Glomerular endothelial cell (primary cell): ENCODE results near the gene ZBTB17. TPM values are rescaled to one million over a fixed set of nuclear protein-coding genes. Genes with fewer than 3 reads are reported as not detected.
"Not testable (repeated sequence)": the region's sequence is repeated elsewhere in the genome, so short reads cannot be mapped to it uniquely, and the experiment has no call there.

ENCODE experiments used
- DNase-seq: peaks from one replicate; pipeline ENCODE4 v3.0.0-alpha.2; 2011; ENCODE audit warnings: low read depth, low spot score; ENCODE audit errors: extremely low read depth
- total RNA-seq: library from RNA; depleted of rRNA; stranded (reverse); fragments of >200 nt; gene quantifications from 2 replicates; pipeline ENCODE4 v1.2.3, GENCODE V29; 2015

ZBTB17 gene
- total RNA-seq, 1 donor from 2014 or later = 35.6 TPM

GRCh38 chr1:15991427-15992186, 15.7 kb upstream of the ZBTB17 start:
- DNase-seq = no peak

GRCh38 chr1:15989776-15990175, 13.9 kb upstream of the ZBTB17 start:
- no peak for DNase-seq

GRCh38 chr1:15988856-15989736, 13.2 kb upstream of the ZBTB17 start:
- DNase-seq = no peak

GRCh38 chr1:15985611-15986297, 9.9 kb upstream of the ZBTB17 start:
- no peak for DNase-seq

GRCh38 chr1:15983275-15983674, 7.4 kb upstream of the ZBTB17 start:
- DNase-seq = no peak

GRCh38 chr1:15981679-15982078, 5.8 kb upstream of the ZBTB17 start:
- no peak for DNase-seq

GRCh38 chr1:15977947-15978346, 2.0 kb upstream of the ZBTB17 start:
- DNase-seq = not testable (repeated sequence)

- DNase-seq = no peak
Observed at GRCh38 chr1:15975358-15975804, 520 bp downstream of the ZBTB17 start.

- no peak for DNase-seq
Observed at GRCh38 chr1:15974855-15975254, 1.0 kb downstream of the ZBTB17 start.

- no peak for DNase-seq
Observed at GRCh38 chr1:15973772-15974171, 2.1 kb downstream of the ZBTB17 start.

- no peak for DNase-seq
Observed at GRCh38 chr1:15972409-15972808, 3.5 kb downstream of the ZBTB17 start.

- DNase-seq = no peak
Observed at GRCh38 chr1:15970911-15971310, 5.0 kb downstream of the ZBTB17 start.

GRCh38 chr1:15969321-15969880, 6.5 kb downstream of the ZBTB17 start:
- no peak for DNase-seq

GRCh38 chr1:15968172-15968571, 7.7 kb downstream of the ZBTB17 start:
- DNase-seq = no peak

GRCh38 chr1:15966956-15967344, 9.0 kb downstream of the ZBTB17 start:
- DNase-seq = no peak

- no peak for DNase-seq
Observed at GRCh38 chr1:15966081-15966955, 9.6 kb downstream of the ZBTB17 start.

- no peak for DNase-seq
Observed at GRCh38 chr1:15965228-15965767, 10.6 kb downstream of the ZBTB17 start.

- DNase-seq = no peak
Observed at GRCh38 chr1:15963968-15964648, 11.8 kb downstream of the ZBTB17 start.

GRCh38 chr1:15963363-15963967, 12.4 kb downstream of the ZBTB17 start:
- DNase-seq = no peak
